ENCODE measurements around the gene METAP1.
A peak's percentile ranks its signal among the peaks of the same experiment; 100 is the strongest.
"Not testable (repeated sequence)": the region's sequence is repeated elsewhere in the genome, so short reads cannot be mapped to it uniquely, and the experiment has no call there.

METAP1 gene

GRCh38 chr4:98995183-98996055, at the start of gene METAP1:
Gene METAP1, plus strand, starts transcription at chr4:98995721. Its CDS starts 33 bp downstream, at chr4:98995754.
- peak; percentile 93 for DNase-seq

- DNase-seq: no peak
These were observed 49.2 kb upstream of the METAP1 start for GRCh38 chr4:98946359-98946758.

DNA sequence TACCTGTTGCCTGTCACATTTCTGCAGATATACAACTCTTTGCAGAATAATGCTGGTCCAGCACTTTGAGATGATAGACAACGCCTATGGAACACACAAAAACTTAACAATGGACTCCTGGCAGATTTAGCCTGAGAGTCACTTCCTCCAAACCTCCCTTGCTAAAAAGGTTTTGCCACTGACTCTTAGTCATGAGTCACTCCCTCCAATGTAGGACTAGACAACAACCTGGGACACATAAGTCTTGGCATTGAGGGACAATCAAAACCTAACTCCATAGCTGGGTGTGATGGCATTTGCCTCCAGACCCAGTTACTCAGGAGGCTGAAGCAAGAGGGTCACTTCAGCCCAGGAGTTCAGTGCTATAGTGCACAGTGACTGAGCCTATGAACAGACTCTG, 44.6 kb upstream of the METAP1 start:
- no peak for DNase-seq

- no peak for DNase-seq
These were observed 43.8 kb upstream of the METAP1 start for GRCh38 chr4:98951710-98952109.

DNA sequence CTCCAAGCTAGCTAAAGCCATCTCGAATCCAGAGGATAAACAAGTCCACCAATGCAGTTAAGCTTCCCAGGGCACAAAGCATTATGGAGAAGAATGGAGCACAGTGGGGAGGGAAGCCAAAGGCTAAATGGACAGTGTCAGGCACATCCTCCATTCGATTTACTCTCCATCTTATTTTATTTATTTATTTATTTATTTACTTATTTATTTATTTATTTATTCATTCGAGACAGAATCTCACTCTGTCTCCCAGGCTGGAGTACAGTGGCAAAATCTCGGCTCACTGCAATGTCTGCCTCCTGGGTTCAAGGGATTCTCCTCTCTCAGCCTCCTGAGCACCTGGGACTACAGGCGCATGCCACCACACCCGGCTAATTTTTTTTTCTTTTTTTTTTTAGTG, 40.3 kb upstream of the METAP1 start:
- DNase-seq: no peak

DNA sequence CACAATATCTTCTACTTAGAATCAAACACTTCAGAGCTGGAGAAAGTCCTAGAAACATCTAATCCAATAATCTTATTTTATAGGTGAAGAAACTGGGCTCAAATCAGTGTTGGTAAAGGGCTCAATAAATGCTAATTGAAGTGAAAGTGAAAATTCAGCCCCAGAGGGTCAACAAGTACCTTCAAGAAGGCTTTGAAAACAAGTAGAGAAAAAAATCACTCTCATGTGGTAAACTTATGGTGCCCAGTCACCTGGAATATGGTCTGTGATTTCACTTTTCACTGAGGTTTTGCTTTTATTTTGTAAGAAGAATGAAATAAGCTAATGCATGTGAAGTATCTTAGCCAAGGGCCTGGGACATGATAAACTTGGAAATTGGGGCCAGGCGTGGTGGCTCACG, 37.5 kb upstream of the METAP1 start:
- no peak for DNase-seq

GRCh38 chr4:98959411-98959810, 36.1 kb upstream of the METAP1 start:
- no peak for DNase-seq

GRCh38 chr4:98961770-98962169, 33.8 kb upstream of the METAP1 start:
- no peak for DNase-seq

DNA sequence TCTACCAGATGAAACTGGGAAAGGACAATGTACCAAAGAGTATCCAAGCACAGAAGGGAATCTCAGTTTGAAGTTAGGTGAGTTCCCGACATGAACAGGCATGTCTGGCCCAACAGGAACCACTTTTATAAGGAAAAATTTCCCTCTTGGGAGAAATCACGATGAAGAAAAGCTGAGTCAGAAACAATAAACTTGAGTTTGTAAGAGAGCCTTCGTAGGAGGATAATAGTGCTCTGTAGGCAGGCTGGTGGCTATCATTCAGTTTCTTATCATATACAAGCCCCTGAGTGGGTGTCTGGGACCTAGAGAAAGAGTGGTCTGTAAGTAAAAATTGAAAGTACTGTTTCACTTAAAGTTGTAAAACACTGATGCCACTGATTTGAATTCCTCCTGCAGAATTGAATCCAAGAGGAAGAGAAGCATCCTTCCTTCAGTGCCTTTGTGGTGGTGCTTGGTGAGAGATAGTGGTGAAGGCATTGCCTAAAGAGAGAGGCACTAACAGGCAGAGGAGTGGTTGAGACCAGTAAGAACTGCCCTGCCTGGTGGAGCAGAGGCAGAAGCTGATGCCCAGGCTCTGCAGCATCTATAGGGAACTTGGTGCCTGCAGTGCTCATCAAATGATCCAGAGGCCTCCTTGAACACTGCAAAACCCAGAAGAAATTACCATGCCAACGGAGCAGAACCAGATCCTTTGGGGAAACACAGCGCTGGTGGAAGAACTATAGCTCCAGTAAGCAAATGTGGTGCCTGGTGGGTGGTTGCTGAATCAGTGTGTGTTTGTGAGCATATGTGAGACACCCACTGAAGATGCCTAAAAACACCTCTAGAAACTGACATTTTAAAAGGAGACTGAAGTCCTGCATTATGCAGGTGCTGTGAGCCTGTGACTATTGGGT, 31.7 kb upstream of the METAP1 start:
- DNase-seq: no peak

DNA sequence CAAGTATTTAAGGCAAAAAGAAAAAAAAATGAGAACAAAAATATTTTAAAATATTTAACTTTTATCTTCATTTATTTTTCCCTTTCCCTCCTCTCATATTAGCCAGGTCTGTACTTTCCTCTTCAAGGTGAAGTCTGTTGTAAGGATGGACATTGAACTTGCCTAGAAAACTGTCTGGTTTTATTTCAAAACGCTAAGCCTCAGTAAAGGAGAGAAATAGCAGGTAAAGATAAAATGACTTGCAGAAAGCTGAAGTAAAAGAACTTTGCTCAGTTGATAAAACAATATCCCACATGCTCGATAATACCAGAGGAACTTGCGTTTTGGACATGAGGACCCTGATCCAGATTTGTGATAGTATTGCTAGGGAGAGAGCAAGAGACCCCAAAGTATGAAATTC, 28.6 kb upstream of the METAP1 start:
- DNase-seq: no peak

DNA sequence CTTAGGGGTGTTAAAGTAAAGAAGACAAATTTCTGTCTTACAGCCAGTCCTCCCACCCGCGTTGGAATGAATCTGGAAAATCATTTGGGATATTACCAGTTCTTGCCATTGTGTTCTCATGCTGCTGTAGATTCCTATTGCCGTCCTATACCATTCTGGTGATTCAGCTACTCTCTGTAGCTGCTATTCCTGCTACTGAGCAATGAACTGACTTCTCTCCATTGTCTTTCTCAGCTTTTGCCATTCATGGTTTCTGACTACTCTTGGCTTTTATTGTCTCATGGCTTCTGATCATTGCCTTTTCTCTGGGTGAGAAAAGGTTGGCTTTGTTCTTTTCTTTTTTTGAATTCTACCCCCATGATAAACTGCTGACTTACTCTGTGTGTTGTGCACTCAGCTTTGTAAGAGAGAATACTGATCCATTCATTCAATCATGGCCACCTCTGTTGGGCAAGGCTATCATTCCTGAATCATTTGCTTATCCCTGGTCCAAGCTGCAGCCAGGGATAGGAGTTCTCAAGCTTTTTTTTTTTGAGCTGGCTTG, 27.7 kb upstream of the METAP1 start:
- no peak for DNase-seq

- no peak for DNase-seq
These were observed 25.4 kb upstream of the METAP1 start for GRCh38 chr4:98969878-98970785.

DNA sequence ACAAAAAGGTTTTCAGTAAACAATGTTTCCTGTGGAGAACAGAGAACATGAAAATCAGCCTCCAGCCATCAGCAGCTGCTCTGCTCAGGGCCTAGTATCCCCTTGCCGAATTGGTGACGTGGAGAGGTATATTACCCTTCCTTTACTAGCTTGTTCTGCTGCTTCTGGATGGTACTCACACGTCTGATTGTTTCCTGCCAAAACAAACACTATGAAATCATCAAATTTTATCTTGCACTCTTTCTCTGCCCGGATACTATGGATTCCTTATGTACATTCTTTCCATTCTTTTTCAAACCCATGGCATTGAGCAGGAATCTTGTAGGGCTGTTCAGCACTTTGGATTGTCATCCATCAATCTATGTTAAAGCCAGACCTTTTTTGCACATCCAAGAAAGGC, 18.8 kb upstream of the METAP1 start:
- no peak for DNase-seq

DNA sequence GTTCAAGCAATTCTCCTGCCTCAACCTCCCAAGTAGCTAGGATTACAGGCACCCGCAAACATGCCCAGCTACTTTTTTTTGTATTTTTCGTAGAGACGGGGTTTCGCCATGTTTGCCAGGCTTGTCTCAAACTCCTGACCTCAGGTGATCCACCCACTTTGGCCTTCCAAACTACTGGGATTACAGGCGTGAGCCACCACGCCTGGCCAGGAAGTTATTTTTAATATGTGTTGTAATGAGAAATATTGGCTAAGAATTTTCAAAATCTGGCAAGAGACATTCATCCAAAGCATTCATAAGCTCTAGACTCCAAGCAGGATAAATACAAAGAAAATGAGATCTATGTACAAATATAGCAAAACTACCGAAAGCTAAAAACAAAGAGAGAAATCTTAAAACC, 18.0 kb upstream of the METAP1 start:
- no peak for DNase-seq

GRCh38 chr4:98987720-98988119, 7.8 kb upstream of the METAP1 start:
- DNase-seq: no peak

- DNase-seq: not testable (repeated sequence)
These were observed 2.7 kb upstream of the METAP1 start for GRCh38 chr4:98992835-98993234.

GRCh38 chr4:98993419-98994071, 2.0 kb upstream of the METAP1 start:
- no peak for DNase-seq

- DNase-seq: no peak
These were observed 893 bp upstream of the METAP1 start for GRCh38 chr4:98994474-98995182.

- no peak for DNase-seq
These were observed 689 bp downstream of the METAP1 start for GRCh38 chr4:98996056-98996764.

DNA sequence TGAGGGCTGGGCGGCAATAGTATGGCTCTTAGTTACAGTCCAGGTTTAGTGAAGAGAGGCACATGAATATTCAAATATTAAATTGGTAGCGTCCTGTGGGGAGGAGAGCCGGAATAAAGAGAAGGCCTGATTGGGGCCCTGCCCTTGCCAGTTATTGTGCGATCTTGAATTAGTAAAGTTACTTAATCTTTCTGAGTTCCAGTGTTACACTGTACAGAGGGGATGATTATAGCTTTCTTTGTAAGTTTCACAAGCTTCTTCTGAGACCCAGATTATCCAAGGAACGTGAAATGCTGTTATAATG, 1.2 kb downstream of the METAP1 start:
- DNase-seq: no peak

DNA sequence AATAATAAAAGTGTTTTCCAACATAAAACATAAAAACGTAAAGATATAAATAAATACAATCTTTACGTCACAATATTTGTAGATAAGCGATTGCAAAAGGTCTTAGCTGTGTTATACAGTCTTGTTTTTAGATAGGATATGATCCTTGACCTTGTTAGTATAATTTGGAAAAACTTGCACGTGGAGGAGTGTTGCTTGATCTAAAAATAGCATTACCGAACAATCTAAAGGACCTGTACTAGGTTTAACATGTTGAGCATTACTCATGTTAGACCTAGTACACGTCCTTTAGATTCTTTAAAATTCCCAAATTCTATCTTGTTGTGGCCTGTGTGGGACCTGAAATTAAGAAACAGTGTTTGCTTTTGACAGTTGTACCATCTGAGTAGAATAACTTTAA, 1.6 kb downstream of the METAP1 start:
- DNase-seq: no peak
